Esophagus (tissue), 2 donors: Measurements from ENCODE around the gene ACE. TPM values are rescaled to one million over a fixed set of nuclear protein-coding genes. Genes with fewer than 3 reads are reported as not detected.

ENCODE experiments used
- H3K27ac ChIP-seq, 2 donors: one replicate each; pipeline ENCODE4 v1.5.1; 2013; ENCODE audit warnings: low read depth in 2 of 2, mild to moderate bottlenecking in 2 of 2, inconsistent platforms in 1 of 2, low read length in 1 of 2, moderate library complexity in 1 of 2
- H3K27me3 ChIP-seq, 2 donors: one replicate each; pipeline ENCODE4 v1.6.1; 2013; ENCODE audit warnings: low read length in 2 of 2, control low read depth in 1 of 2, mild to moderate bottlenecking in 1 of 2; ENCODE audit not compliant: insufficient read depth in 2 of 2, control insufficient read depth in 1 of 2
- H3K36me3 ChIP-seq, 2 donors: one replicate each; pipeline ENCODE4 v1.6.1; 2013; ENCODE audit warnings: low read length in 1 of 2; ENCODE audit not compliant: control insufficient read depth in 2 of 2, insufficient read depth in 2 of 2
- H3K4me1 ChIP-seq, 2 donors: one replicate each; pipeline ENCODE4 v1.6.1; 2013; ENCODE audit warnings: low read length in 1 of 2; ENCODE audit not compliant: control insufficient read depth in 2 of 2, insufficient read depth in 2 of 2
- H3K4me3 ChIP-seq, 2 donors: one replicate each; pipeline ENCODE4 v1.5.1; 2013; ENCODE audit warnings: low read length in 2 of 2, mild to moderate bottlenecking in 2 of 2, low read depth in 1 of 2, moderate library complexity in 1 of 2
- H3K9me3 ChIP-seq, 2 donors: one replicate each; pipeline ENCODE4 v1.6.1; 2013; ENCODE audit warnings: mild to moderate bottlenecking in 2 of 2, low read depth in 1 of 2, low read length in 1 of 2, moderate library complexity in 1 of 2; ENCODE audit not compliant: control insufficient read depth in 2 of 2, insufficient read depth in 1 of 2
- WGBS, 2 donors: extraction: QIAGEN DNeasy Blood & Tissue Kit; methylation state at CpG; one replicate each; pipeline ENCODE4 v1.1.7; 2013; 5-methylcytosine and 5-hydroxymethylcytosine counted together
- polyA plus RNA-seq, 2 donors: library from polyadenylated mRNA; stranded (reverse); fragments of 200-250 nt; gene quantifications; one replicate each; pipeline ENCODE4 v1.2.3, GENCODE V29; 2013
- donor health status: healthy with polysubstance abuse.
- donor health status: Bipolar disorder and iron deficiency.

Gene ACE
- polyA plus RNA-seq, 2 donors: 1.2 to 1.9 TPM

DNA sequence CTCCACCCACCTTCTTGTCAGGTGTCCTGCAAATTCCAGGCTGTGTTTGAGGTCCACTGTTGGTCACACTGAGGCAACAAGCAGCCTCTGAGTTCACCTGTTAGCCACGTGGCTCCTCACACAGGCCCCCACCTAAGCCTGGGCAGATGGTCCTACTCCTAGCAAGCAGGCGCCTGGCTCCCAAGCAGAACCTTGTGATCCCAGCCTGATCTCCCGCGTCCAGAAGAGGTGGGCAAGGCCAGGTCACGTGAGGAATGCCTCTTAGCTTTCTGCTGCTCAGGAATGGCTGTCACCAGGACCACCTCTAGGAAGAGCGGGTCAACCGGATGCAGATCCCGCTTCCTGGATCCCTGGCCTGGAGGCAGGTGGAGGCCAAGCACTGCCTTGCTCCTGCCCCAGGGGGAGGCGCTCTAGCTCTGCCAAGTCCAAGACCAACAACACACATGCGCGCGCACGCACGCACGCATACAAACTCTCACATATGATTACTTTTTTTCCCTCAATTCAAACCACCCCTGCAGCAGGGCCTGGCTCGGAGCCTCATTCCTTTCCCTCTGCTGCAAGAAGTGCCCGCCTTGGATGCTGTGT lies 40.2 kb upstream of the ACE start:
- Histone ChIP-seq H3K4me3 (no peak overlapping the region), H3K9me3 (no peaks in the 10 kb centered on the region), H3K4me1 (peaks cover 13 to 27% of the 10 kb centered on the region in 2 donors), H3K36me3 (peaks cover 0 to 10% of the 10 kb centered on the region in 2 donors), H3K27me3 (no peaks in the 10 kb centered on the region), H3K27ac (peak overlapping the region in 1 of 2 donors; percentile 6)
- WGBS, 2 donors: 66 to 73% methylated on average over 17 of the region's 17 CpGs

DNA sequence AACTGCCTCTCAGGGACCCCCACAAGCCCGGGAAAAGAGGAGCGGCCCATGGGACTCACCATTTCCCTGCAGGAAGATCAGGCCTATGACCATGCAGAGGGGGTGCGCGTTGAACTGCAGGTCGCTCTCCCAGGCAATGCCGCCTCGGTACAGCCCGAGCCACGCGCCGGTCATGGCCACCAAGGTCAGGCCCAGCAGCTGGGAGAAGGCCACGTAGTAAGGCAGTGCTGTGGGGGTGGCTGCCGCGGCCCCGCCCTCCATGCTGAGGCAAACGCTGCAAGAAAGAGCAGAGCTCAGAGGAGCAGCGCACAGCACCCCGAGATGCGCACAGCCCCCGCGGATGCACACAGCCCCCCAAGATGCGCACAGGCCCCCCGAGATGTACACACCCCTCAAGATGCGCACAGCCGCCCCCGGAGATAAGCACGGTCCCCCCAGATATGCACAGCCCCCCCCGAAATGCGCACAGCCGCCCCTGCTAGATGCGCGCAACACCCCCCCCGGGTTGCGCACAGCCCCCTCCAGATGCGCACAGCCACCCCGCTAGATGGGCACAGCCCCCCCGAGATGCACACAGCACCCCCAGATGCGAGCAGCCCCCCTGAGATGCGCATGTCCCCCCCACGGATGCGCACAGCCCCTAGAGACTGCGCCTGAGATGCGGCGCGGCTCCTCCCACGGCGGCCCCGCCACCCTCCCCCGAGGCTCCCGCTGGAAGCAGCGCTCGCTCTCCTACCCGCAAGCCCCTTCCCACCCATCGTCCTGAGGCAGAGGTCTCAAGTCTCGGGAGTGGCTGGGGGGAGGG lies 39.4 kb upstream of the ACE start:
- H3K27me3 ChIP-seq: no peaks in the 10 kb centered on the region
- peaks cover 0 to 10% of the 10 kb centered on the region in 2 donors for H3K36me3 ChIP-seq
- peaks cover 13 to 27% of the 10 kb centered on the region in 2 donors for H3K4me1 ChIP-seq
- no peaks in the 10 kb centered on the region for H3K9me3 ChIP-seq
- WGBS, 2 donors: 72 to 79% methylated on average over 51 to 55 of the region's 55 CpGs
- no peak overlapping the region for H3K27ac ChIP-seq
- no peak overlapping the region for H3K4me3 ChIP-seq

DNA sequence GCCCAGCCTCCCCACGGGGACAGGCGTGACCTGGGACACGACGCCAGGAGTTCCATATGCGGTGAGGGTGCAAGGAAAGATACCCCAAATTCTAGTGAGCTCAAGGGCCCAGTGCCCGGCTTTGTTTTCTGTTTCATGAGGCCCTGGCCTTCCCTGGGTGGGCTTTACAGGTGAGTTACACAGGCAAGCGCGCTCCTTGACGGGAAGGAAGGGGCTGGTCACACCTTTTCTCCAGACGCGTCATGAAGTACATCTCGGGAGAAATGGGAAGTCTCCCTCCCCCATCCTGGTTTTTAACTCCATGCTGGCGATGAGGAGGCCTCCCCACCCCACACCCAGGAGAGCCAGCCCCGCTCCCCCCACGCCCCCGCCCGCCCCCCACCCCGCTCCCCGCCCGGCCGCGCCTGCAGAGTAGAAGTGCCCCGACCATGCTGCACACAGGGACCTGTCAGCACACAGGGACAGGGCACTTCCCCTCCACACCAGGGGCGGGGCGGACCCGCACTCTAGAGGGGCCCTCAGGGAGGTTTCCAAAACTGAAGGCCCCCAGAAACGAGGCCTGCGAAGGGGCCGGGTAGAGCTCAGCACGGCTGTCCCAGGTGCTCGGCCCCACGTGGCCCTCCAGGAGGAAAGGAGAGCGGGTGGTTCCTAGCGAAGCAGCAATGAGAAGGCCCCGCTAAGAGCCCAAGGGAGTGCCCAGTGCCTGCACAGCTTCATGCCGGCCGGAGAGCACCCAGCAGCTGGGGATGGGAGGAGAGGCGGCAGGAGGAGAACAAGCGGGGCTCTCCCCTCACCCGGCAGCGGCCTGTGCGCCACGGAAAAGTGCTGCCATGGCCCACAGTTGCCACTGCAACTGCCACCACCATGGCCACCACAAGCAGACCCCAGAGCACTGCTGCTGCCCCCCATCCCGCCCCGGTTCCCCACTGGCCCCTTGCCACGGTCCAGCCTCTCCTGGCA lies 38.5 kb upstream of the ACE start:
- no peak overlapping the region for H3K27ac ChIP-seq
- WGBS, 2 donors: 66 to 70% methylated on average over 46 of the region's 46 CpGs
- H3K36me3 ChIP-seq: peaks cover 0 to 10% of the 10 kb centered on the region in 2 donors
- no peaks in the 10 kb centered on the region for H3K9me3 ChIP-seq
- no peaks in the 10 kb centered on the region for H3K27me3 ChIP-seq
- peaks cover 13 to 27% of the 10 kb centered on the region in 2 donors for H3K4me1 ChIP-seq
- H3K4me3 ChIP-seq: no peak overlapping the region

DNA sequence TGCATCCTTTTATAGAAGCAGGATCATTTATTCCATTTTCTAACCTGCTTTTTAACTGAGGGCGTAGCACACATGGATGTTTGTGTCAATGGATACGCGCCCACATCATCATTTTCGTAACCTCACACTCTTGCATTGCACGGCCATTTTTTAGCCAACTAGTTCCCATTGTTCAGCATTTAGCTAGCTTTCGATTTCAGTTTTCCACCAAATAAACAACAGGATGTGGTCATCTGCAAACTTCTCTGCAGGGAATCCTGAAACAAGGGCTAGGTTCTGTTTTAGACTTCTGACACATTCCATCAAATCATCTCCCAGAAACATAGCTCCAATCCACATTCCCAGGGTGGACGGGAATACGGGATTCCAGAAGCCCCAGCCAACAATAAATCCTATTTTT lies 37.2 kb upstream of the ACE start:
- peaks cover 0 to 8% of the 10 kb centered on the region in 2 donors for H3K36me3 ChIP-seq
- WGBS, 2 donors: 58 to 64% methylated on average over 8 of the region's 8 CpGs
- no peaks in the 10 kb centered on the region for H3K9me3 ChIP-seq
- H3K27ac ChIP-seq: peak overlapping the region in 1 of 2 donors; percentile 16
- H3K4me1 ChIP-seq: peaks cover 13 to 24% of the 10 kb centered on the region in 2 donors
- no peak overlapping the region for H3K4me3 ChIP-seq
- H3K27me3 ChIP-seq: no peaks in the 10 kb centered on the region

DNA sequence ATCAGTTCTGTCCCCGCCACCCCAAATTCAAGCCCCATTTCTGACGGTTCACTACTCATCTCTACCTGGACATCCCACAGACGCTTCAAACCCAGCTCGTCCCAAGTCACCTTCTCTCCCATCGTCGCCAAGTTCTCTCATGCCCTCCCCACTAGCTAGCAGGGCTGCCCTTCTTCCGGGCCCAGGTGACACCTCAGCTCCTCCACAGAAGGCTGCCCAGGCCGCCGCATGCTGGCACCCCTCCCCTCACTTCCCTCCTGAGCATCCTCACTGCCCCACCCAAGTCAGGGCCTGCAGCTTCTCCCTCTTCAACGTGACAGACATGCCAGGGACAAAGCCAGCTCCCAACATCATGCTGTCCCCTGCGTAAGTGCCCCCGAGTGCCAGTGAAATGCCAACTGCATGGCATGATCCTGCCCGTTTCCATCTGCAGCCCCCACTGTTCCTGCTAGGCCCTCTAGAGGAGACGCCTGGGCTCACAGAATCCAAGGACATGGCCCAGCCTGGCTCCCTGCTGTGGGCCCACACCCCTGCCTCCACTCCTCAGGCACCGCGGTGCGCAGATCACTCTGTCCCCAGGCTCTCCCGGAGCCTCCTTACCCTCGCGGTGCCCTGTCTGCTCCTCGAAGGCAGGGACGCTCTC lies 36.6 kb upstream of the ACE start:
- no peaks in the 10 kb centered on the region for H3K9me3 ChIP-seq
- H3K27me3 ChIP-seq: no peaks in the 10 kb centered on the region
- peak overlapping the region in 1 of 2 donors; percentile 16 for H3K27ac ChIP-seq
- WGBS, 2 donors: 76 to 78% methylated on average over 22 of the region's 22 CpGs
- no peak overlapping the region for H3K4me3 ChIP-seq
- H3K4me1 ChIP-seq: peaks cover 10 to 20% of the 10 kb centered on the region in 2 donors
- peaks cover 0 to 8% of the 10 kb centered on the region in 2 donors for H3K36me3 ChIP-seq

DNA sequence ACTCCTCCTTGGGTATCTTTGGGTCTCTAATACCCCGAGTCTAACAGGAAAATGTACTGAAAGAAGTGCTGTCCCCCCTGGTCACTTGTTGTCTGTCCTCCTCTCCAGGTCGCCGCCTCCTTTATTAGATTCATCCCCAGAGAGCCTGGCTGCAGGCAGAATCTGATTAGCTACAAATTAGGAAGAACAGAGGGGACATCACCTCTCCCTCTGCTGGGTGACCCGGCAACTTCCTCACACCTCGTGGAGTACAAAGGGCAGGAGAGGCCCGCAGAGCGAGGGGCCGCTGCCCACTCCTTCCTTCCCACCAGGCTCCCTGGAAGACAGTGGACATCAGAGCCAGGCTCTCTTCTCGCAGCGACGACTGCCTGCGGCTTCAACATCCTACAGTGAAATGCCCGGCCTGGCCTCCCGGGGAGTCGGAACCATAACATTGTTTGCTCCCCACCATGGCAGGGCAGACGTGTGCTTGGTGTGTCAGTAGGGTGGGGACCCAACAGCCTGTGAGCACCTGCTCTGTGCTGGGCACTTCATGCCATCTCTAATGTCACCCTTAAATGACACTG lies 36.0 kb upstream of the ACE start:
- Histone ChIP-seq H3K9me3 (no peaks in the 10 kb centered on the region), H3K27ac (peak overlapping the region in 1 of 2 donors; percentile 0), H3K27me3 (no peaks in the 10 kb centered on the region), H3K4me1 (peaks cover 5 to 19% of the 10 kb centered on the region in 2 donors), H3K4me3 (no peak overlapping the region), H3K36me3 (peaks cover 0 to 8% of the 10 kb centered on the region in 2 donors)
- 82 to 83% methylated on average over 16 of the region's 16 CpGs for WGBS, 2 donors

DNA sequence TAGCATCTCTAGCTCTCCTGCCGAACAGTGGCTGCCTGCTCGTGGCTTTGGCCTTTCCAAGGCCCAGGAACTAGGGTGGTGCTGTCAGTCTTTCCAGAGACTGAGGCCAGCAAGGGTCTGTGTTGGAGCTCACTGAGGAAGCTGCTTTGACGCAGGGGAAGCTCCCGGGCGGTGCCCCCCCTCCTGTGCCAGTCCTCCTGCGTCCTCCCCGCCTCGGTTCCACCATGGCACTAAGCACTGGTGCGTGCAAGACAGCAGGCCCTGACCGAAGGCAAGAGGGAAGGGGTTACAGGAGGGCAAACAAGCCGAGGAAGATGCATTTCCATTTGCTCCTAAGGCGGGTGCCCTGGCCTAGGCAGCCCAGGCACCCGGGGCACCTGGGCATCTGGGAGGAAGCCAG lies 35.2 kb upstream of the ACE start:
- H3K27ac ChIP-seq: no peak overlapping the region
- H3K4me1 ChIP-seq: peaks cover under 1 to 11% of the 10 kb centered on the region in 2 donors
- WGBS, 2 donors: 71 to 75% methylated on average over 13 of the region's 13 CpGs

DNA sequence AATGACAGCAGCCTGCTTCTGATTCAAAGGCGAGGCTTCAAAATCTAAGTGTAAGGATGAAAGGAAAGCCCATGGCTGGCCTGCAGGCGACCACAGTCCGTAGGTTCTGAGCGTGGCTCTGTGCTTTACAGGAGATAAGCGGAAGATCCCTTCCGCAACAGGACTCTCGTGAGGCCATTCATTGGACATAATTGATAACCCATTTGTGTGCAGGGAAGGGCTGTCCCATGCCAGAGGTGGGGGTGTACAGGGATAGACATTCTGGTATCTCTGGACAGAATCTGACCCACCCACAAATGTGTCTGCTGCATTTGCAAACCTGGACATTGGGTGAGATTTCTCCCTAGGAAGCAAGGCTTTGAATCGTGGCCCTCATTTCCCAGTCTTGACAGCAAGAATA lies 34.8 kb upstream of the ACE start:
- H3K27ac ChIP-seq: no peak overlapping the region

More for the DNA sequence above, 35.2 kb upstream of the ACE start:
- Histone ChIP-seq H3K36me3 (peaks cover 0 to 4% of the 10 kb centered on the region in 2 donors), H3K4me3 (no peak overlapping the region), H3K27me3 (no peaks in the 10 kb centered on the region), H3K9me3 (no peaks in the 10 kb centered on the region)

More for the DNA sequence above, 34.8 kb upstream of the ACE start:
- peaks cover 0 to 8% of the 10 kb centered on the region in 2 donors for H3K4me1 ChIP-seq
- peaks cover 0 to 3% of the 10 kb centered on the region in 2 donors for H3K36me3 ChIP-seq
- H3K27me3 ChIP-seq: no peaks in the 10 kb centered on the region
- no peak overlapping the region for H3K4me3 ChIP-seq
- WGBS, 2 donors: 81 to 88% methylated on average over 8 of the region's 8 CpGs
- no peaks in the 10 kb centered on the region for H3K9me3 ChIP-seq
